ENCODE data around the gene NXF1. TPM values are rescaled to one million over a fixed set of nuclear protein-coding genes. Genes with fewer than 3 reads are reported as not detected.

The NXF1 gene
- total and polyA plus RNA-seq, 2 of the 13 experiments (the other 11 are each of a cell fraction or from before 2014, with no cell fraction given): 30.4 to 30.9 TPM

DNA sequence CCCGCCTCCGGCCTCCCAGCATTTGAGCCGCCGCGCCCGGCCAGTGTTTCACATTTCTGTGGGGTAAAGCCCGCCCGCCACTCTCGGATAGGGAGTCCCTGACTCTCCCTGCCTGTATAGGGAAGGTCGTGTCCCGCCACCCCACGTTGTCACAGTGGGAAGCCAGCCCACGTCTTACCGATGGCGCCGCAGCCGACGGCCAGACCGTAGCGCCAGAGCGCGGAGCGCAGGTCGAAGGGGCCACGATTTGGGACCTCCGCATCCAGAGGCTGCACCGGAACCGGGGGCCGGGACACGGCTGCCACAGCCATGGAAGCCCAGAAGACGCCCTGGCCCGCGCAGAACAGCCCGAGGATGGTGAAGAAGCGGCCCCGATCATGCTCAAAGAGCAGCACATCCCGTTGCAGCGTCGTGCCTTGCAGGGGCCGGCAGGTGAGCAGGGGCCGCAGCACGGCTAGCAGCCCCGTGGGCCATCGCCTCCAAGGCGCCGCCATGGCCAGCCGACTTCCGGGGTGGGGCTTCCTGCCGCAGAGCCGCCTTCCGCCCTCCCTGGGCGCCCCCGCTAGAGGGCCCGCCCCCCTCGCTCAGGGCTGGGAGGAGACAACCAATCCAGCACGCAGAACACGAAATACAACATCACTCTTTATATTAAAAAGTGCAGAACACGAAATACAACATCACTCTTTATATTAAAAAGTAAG is 13.6 kb downstream of the NXF1 start, which contains the start of gene TMEM223 (continued):
- TF ChIP-seq KDM3A (CRISPR knock-in tag; IDR thresholded peaks at IDR 0.05; ENCODE audit: low read depth): peak; percentile 61; the same call in 1 of the 2 replicates
- TF ChIP-seq XBP1 (CRISPR knock-in tag; IDR thresholded peaks at IDR 0.05): no peak
- no peak for TF ChIP-seq IKZF1 (IDR thresholded peaks at IDR 0.05)
- TF ChIP-seq FOXJ3 (CRISPR knock-in tag; IDR thresholded peaks at IDR 0.05; ENCODE audit: borderline replicate concordance): no peak
- peak; percentile 99 for TF ChIP-seq AGO2 (optimal IDR thresholded peaks at IDR 0.05; ENCODE audit: low read depth, low read length)
- TF ChIP-seq, protein P1, sequence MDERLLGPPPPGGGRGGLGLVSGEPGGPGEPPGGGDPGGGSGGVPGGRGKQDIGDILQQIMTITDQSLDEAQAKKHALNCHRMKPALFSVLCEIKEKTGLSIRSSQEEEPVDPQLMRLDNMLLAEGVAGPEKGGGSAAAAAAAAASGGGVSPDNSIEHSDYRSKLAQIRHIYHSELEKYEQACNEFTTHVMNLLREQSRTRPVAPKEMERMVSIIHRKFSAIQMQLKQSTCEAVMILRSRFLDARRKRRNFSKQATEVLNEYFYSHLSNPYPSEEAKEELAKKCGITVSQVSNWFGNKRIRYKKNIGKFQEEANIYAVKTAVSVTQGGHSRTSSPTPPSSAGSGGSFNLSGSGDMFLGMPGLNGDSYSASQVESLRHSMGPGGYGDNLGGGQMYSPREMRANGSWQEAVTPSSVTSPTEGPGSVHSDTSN (CRISPR knock-in tag; IDR thresholded peaks at IDR 0.05): no peak
- no peak for TF ChIP-seq HMGA1 (CRISPR knock-in tag; conservative IDR thresholded peaks at IDR 0.05)
- TF ChIP-seq ZNF724P (CRISPR knock-in tag; IDR thresholded peaks at IDR 0.05; ENCODE audit: borderline replicate concordance): no peak
- TF ChIP-seq, protein P2, sequence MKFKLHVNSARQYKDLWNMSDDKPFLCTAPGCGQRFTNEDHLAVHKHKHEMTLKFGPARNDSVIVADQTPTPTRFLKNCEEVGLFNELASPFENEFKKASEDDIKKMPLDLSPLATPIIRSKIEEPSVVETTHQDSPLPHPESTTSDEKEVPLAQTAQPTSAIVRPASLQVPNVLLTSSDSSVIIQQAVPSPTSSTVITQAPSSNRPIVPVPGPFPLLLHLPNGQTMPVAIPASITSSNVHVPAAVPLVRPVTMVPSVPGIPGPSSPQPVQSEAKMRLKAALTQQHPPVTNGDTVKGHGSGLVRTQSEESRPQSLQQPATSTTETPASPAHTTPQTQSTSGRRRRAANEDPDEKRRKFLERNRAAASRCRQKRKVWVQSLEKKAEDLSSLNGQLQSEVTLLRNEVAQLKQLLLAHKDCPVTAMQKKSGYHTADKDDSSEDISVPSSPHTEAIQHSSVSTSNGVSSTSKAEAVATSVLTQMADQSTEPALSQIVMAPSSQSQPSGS (CRISPR knock-in tag; IDR thresholded peaks at IDR 0.05): no peak
- no peak for TF ChIP-seq SUZ12 (IDR thresholded peaks at IDR 0.05; ENCODE audit: low read depth, low read length)
- no peak for TF ChIP-seq HOXA7 (CRISPR knock-in tag; IDR thresholded peaks at IDR 0.05)
- TF ChIP-seq ZNF691 (CRISPR knock-in tag; IDR thresholded peaks at IDR 0.05; ENCODE audit: borderline replicate concordance, low read depth): peak; percentile 51; the same call in 1 of the 2 replicates
- TF ChIP-seq ZNF124 (CRISPR knock-in tag; IDR thresholded peaks at IDR 0.05): peak; percentile 85; the same call in 1 of the 2 replicates
- TF ChIP-seq ZXDC (CRISPR knock-in tag; IDR thresholded peaks at IDR 0.05): peak; percentile 92; the same call in 1 of the 2 replicates
- TF ChIP-seq SRSF1 (optimal IDR thresholded peaks at IDR 0.05; ENCODE audit: low read depth, low read length): peak; percentile 74
- TF ChIP-seq ZNF136 (CRISPR knock-in tag; IDR thresholded peaks at IDR 0.05; ENCODE audit: low read depth): peak; percentile 89; the same call in 1 of the 2 replicates
- TF ChIP-seq EEA1 (CRISPR knock-in tag; IDR thresholded peaks at IDR 0.05; ENCODE audit: borderline replicate concordance): no peak
- TF ChIP-seq ZNF776 (CRISPR knock-in tag; IDR thresholded peaks at IDR 0.05): peak; percentile 48; the same call in 1 of the 2 replicates
- no peak for TF ChIP-seq DPF2 (CRISPR knock-in tag; IDR thresholded peaks at IDR 0.05; ENCODE audit: borderline replicate concordance, low read depth)
- no peak for TF ChIP-seq ARNT (IDR thresholded peaks at IDR 0.05)
- no peak for TF ChIP-seq ZNF773 (CRISPR knock-in tag; IDR thresholded peaks at IDR 0.05; ENCODE audit: borderline replicate concordance)
- TF ChIP-seq ZBTB38 (CRISPR knock-in tag; IDR thresholded peaks at IDR 0.05): peak; percentile 52; the same call in 1 of the 2 replicates
- 0 out of 2 replicates have a peak, but pooled peaks have one; percentile 40 for TF ChIP-seq ZNF850 (CRISPR knock-in tag; conservative IDR thresholded peaks at IDR 0.05)
- TF ChIP-seq PREB (CRISPR knock-in tag; IDR thresholded peaks at IDR 0.05): no peak
